HG02981 (cell line): Measurements from ENCODE around the gene GANAB.
"Not testable (repeated sequence)": the region's sequence is repeated elsewhere in the genome, so short reads cannot be mapped to it uniquely, and the experiment has no call there.

Source experiments
- ATAC-seq: cut with Tn5 transposase; IDR thresholded peaks from one replicate; pipeline ENCODE4 v1.9.1; 2021; ENCODE audit warnings: mild to moderate bottlenecking, moderate library complexity; ENCODE audit not compliant: unreplicated experiment

The GANAB gene

GRCh38 chr11:62669420-62670161 lies 23.2 kb upstream of the GANAB start:
- no peak for ATAC-seq

GRCh38 chr11:62667460-62667859 lies 21.0 kb upstream of the GANAB start:
- no peak for ATAC-seq

- no peak for ATAC-seq
Observed at GRCh38 chr11:62666259-62666926, 20.0 kb upstream of the GANAB start.

- ATAC-seq = peak; percentile 22
Observed at GRCh38 chr11:62665599-62666258, 19.3 kb upstream of the GANAB start.

GRCh38 chr11:62665075-62665598 lies 18.7 kb upstream of the GANAB start, which contains the start of the genes C11orf98 and CSKMT:
Gene C11orf98, minus strand, starts transcription at chr11:62665210. Its CDS starts 41 bp downstream, at chr11:62665169.
Gene CSKMT, plus strand, starts transcription at chr11:62665312. Its CDS starts 568 bp downstream, at chr11:62665880.
- ATAC-seq = peak; percentile 86

- ATAC-seq = peak; percentile 15
Observed at GRCh38 chr11:62664405-62665074, 18.1 kb upstream of the GANAB start.

- ATAC-seq = no peak
Observed at GRCh38 chr11:62656796-62657429, 10.5 kb upstream of the GANAB start.

GRCh38 chr11:62654297-62654696 lies 7.9 kb upstream of the GANAB start:
- ATAC-seq = no peak

- no peak for ATAC-seq
Observed at GRCh38 chr11:62652161-62653006, 6.0 kb upstream of the GANAB start.

GRCh38 chr11:62650283-62650682 lies 3.9 kb upstream of the GANAB start:
- ATAC-seq = not testable (repeated sequence)

GRCh38 chr11:62649486-62649885 lies 3.1 kb upstream of the GANAB start:
- no peak for ATAC-seq

GRCh38 chr11:62648967-62649364 lies 2.6 kb upstream of the GANAB start:
- no peak for ATAC-seq

- ATAC-seq = no peak
Observed at GRCh38 chr11:62648185-62648966, 2.0 kb upstream of the GANAB start.

GRCh38 chr11:62647609-62648005 lies 1.2 kb upstream of the GANAB start:
- no peak for ATAC-seq

- no peak for ATAC-seq
Observed at GRCh38 chr11:62646825-62647608, 604 bp upstream of the GANAB start.

GRCh38 chr11:62645671-62645945 lies 805 bp downstream of the GANAB start:
- ATAC-seq = no peak

GRCh38 chr11:62644220-62644619 lies 2.2 kb downstream of the GANAB start:
- ATAC-seq = no peak

GRCh38 chr11:62632492-62632891 lies 13.9 kb downstream of the GANAB start:
- ATAC-seq = no peak
